GM12874 (cell line): ENCODE results near the gene KIDINS220.

Source experiments
- TF ChIP-seq, protein P1 (sequence below): IDR thresholded peaks from 2 replicates; pipeline ENCODE4 v1.5.1; 2011; ENCODE audit warnings: low read depth, mild to moderate bottlenecking, control low read depth, low read length, moderate library complexity; ENCODE audit not compliant: insufficient read depth

Gene KIDINS220

DNA sequence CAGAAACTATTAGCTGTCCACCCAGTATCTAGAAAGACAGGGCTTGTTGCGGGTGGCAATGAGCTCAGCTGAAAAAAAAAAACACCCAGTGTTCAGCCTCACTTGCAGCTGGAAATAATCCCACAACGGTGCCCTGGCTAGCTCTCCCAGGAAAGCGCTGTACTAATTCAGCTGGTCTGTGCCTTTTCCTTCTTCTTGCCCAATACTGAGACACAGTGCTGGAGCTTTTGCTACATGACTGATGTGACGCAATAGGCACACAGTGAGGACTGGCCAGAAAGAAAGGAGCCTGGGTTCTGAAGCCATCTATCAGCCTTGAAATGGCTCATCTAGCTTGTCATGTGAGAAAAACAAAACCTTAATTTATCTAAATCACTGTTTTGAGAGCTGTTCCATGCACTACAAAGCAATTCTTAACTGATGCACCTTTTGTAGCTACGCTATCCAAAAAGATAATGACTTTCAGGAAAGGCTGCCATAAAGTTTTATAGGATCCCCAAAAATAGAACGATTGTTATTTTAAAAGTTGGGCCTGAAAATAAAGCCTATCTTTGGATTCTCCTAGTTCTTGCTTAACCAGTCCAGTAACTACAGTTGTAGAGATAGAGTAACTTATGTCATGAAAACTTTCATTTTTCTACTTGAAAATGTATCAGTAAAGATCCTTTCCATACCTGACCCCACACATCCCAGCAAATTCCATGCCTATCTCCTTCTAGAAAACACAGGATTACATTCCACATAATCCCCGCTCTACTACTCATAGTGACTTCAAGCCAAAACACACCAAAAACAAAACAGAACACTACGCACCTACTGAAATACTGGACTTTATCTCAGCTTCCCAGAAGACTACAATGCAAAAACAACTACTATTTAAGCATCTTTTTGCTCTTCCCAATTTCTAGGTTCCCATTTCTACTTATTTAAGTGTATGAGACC is 15.9 kb downstream of the KIDINS220 start:
- TF ChIP-seq, protein P1, sequence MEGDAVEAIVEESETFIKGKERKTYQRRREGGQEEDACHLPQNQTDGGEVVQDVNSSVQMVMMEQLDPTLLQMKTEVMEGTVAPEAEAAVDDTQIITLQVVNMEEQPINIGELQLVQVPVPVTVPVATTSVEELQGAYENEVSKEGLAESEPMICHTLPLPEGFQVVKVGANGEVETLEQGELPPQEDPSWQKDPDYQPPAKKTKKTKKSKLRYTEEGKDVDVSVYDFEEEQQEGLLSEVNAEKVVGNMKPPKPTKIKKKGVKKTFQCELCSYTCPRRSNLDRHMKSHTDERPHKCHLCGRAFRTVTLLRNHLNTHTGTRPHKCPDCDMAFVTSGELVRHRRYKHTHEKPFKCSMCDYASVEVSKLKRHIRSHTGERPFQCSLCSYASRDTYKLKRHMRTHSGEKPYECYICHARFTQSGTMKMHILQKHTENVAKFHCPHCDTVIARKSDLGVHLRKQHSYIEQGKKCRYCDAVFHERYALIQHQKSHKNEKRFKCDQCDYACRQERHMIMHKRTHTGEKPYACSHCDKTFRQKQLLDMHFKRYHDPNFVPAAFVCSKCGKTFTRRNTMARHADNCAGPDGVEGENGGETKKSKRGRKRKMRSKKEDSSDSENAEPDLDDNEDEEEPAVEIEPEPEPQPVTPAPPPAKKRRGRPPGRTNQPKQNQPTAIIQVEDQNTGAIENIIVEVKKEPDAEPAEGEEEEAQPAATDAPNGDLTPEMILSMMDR: no peak

DNA sequence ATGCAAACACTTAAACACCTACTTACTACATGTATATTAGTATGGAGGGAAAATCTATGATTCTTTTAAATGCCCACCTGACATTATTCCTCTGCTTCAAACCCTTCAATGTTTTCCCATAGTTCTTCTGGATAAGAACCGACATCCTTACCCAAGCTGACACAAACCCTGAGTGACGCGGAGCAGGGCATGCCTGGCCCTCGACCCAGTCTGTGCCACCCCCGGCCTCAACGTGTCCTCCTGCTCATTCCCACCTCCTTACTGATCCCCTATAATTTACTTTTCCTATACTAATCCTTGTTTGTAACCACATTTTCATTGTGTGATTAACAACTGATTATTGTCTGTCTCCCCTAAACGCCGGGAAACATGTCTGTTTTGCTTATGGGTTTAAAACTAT is 17.5 kb downstream of the KIDINS220 start:
- TF ChIP-seq, protein P1: no peak

DNA sequence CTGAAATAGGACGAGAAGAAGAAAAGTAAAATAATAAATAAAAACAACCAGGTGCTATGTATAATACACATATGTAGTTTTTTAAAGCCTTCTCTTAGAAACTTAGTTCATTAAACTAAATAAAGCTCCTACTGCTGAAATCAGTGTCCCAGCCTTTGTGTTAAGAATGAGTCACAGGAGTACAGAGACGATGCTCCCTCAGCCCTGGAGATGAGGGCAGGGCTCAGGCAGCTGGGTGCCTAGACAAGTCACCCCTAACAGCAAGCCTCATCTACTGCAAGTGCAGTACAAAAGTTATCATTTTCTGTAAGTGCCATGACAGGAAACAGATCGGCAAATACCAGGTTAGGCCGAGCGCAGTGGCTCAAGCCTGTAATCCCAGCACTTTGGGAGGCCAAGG is 18.2 kb downstream of the KIDINS220 start:
- TF ChIP-seq, protein P1: no peak

DNA sequence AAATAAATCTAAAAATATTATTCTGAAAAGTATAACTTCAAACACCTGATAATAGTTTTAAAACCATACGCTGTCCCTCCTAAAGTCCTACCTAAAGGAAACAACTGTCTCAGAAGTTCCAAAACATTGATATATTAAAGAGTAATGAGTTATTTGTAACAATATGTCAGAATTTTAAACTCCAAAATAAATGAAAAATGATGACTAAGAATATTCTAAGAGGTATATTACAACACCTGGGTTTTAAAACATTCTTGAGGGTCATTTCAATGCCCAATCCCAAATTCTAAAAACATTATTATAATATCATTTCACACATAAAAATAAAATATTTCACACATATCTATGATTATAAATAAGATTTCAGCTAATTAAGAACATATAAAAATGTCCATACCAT is 20.2 kb downstream of the KIDINS220 start:
- TF ChIP-seq, protein P1: no peak

DNA sequence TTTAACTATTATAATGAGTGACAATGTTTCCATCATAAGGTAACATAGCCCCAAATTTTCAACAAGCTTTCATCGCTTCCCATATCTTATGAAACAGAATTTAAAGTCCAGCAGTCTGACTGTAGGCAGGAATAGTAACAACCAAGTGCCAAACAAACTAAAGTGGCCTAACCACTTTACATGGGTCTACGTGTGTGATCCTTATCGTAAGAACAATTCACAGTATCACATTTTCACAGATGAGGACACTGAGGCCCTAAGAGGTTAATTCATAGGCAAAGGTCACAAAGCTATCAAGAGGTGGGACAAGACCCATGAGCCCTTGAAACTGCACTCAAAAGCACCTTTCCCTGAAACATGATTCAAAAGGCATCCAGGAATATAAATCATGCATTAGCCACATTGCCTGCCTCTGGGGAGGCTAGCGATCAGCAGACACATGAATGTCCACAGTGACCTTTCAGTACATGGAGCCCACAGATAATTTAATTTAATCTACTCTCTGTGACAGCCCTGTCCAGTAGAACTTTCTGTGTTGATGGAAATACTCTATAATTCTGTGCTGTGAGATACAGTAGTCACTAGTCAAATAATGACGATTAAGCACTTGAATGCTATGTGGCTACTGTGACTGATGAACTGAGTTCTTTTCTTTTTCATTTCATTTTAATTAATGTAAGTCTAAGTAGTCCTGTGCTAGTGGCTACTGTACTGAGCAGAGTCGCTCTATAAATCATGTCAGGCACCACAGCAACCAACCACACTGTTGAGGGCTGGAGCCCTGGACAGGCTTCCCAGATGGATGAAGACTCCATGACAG is 30.3 kb downstream of the KIDINS220 start:
- TF ChIP-seq, protein P1: no peak

DNA sequence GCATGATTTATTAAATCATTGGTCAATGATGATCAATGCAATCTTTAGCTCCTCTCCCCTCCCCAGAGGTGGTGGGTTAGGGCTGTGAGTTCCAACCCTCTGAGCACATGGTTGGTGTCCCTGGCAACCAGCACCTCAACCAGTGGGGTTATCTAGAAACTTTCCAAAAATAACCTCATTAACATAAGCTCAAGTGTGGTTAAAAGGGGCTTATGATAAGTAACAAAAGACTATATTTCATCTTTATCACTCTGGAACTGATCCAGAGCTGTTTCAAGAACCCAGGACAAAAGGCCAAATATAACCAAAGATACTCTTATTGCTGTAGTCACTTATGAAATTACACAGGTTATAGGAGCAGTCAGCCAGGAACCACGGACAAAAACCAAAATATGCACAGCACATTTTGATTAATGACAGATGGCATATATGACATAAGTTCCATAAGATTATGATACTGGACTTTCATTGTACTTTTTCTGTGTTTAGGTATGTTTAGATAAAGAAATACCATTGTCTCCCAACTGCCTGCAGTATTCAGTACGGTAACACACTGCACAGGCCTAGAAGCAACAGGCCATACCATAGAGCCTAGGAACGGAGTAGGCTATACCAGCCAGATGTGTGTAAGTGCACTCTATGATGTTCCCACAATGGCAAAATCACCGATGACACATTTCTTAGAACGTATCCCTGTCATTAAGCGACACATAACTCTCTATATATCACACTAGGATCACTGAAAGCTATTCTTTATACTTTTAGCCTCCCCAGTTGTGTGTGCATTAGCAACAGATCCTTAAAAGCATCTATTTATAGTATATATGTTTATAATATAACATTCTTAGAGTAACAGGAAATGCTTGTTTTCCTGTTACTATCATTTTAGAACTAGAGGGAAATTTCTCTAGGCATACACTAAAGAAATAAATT is 31.9 kb downstream of the KIDINS220 start:
- TF ChIP-seq, protein P1: no peak
